ENCODE measurements around the gene VPS11.

VPS11 gene

GRCh38 chr11:119078675-119079420 lies 11.2 kb downstream of the VPS11 start:
- no peak for DNase-seq (ENCODE audit: low read depth in 2 of 3, low spot score in 2 of 3)

GRCh38 chr11:119081682-119082260 lies 14.2 kb downstream of the VPS11 start:
- no peak for DNase-seq (ENCODE audit: low read depth in 2 of 3, low spot score in 2 of 3)

- peak; percentile 86 to 97 (median 87) for DNase-seq (ENCODE audit: low read depth in 2 of 3, low spot score in 2 of 3)
Measured at GRCh38 chr11:119084663-119085436, 17.2 kb downstream of the VPS11 start, which contains the start of gene HMBS. HMBS (plus strand) TSS chr11:119084881; CDS start chr11:119085034, 153 bp downstream.

GRCh38 chr11:119085437-119085847 lies 17.8 kb downstream of the VPS11 start:
- no peak for DNase-seq (ENCODE audit: low read depth in 2 of 3, low spot score in 2 of 3)

GRCh38 chr11:119087123-119087522 lies 19.5 kb downstream of the VPS11 start:
- DNase-seq (ENCODE audit: low read depth in 2 of 3, low spot score in 2 of 3), result no peak

GRCh38 chr11:119087747-119088241 lies 20.2 kb downstream of the VPS11 start:
- DNase-seq (ENCODE audit: low read depth in 2 of 3, low spot score in 2 of 3), result no peak

- no peak for DNase-seq (ENCODE audit: low read depth in 2 of 3, low spot score in 2 of 3)
Measured at GRCh38 chr11:119088406-119088805, 20.8 kb downstream of the VPS11 start.

GRCh38 chr11:119089319-119089718 lies 21.7 kb downstream of the VPS11 start:
- no peak for DNase-seq (ENCODE audit: low read depth in 2 of 3, low spot score in 2 of 3)

- DNase-seq (ENCODE audit: low read depth in 2 of 3, low spot score in 2 of 3), result no peak
Measured at GRCh38 chr11:119091178-119091577, 23.6 kb downstream of the VPS11 start.

GRCh38 chr11:119091966-119092879 lies 24.6 kb downstream of the VPS11 start:
- no peak for DNase-seq (ENCODE audit: low read depth in 2 of 3, low spot score in 2 of 3)

GRCh38 chr11:119092880-119093842 lies 25.5 kb downstream of the VPS11 start:
- DNase-seq (ENCODE audit: low read depth in 2 of 3, low spot score in 2 of 3), result no peak

GRCh38 chr11:119093942-119094815 lies 26.6 kb downstream of the VPS11 start:
- DNase-seq (ENCODE audit: low read depth in 2 of 3, low spot score in 2 of 3), result no peak

- no peak for DNase-seq (ENCODE audit: low read depth in 2 of 3, low spot score in 2 of 3)
Measured at GRCh38 chr11:119094816-119095065, 27.1 kb downstream of the VPS11 start.

GRCh38 chr11:119095066-119095880 lies 27.7 kb downstream of the VPS11 start:
- peak; percentile 98 to 100 (median 99) for DNase-seq (ENCODE audit: low read depth in 2 of 3, low spot score in 2 of 3)

GRCh38 chr11:119099711-119100110 lies 32.1 kb downstream of the VPS11 start:
- no peak for DNase-seq (ENCODE audit: low read depth in 2 of 3, low spot score in 2 of 3)

GRCh38 chr11:119100246-119100970 lies 32.8 kb downstream of the VPS11 start:
- DNase-seq (ENCODE audit: low read depth in 2 of 3, low spot score in 2 of 3), result no peak

GRCh38 chr11:119100994-119101758 lies 33.6 kb downstream of the VPS11 start:
- DNase-seq (ENCODE audit: low read depth in 2 of 3, low spot score in 2 of 3), result no peak

All from activated CD8-positive, alpha-beta memory T cell treated with anti-CD3 and anti-CD28 coated beads for 48 hours (primary cell).